Activated CD8-positive, alpha-beta memory T cell treated with anti-CD3 and anti-CD28 coated beads, Interleukin-2, amount 50 U/mL, for 24 hours (primary cell): Measurements from ENCODE around the gene RSF1.
A peak's percentile ranks its signal among the peaks of the same experiment; 100 is the strongest.
"Not testable (repeated sequence)": the region's sequence is repeated elsewhere in the genome, so short reads cannot be mapped to it uniquely, and the experiment has no call there.

ENCODE experiments used
- DNase-seq: peaks from one replicate; pipeline ENCODE4 v3.0.0-alpha.2; 2020; ENCODE audit errors: extremely low read depth

RSF1 gene

GRCh38 chr11:77690649-77691048 lies 129.9 kb downstream of the RSF1 start:
- DNase-seq: no peak

GRCh38 chr11:77687088-77687487 lies 133.4 kb downstream of the RSF1 start:
- no peak for DNase-seq

- no peak for DNase-seq
Observed at GRCh38 chr11:77677138-77677537, 143.4 kb downstream of the RSF1 start.

- DNase-seq: no peak
Observed at GRCh38 chr11:77672264-77672663, 148.3 kb downstream of the RSF1 start.

- no peak for DNase-seq
Observed at GRCh38 chr11:77669848-77670511, 150.5 kb downstream of the RSF1 start.

GRCh38 chr11:77668760-77669159 lies 151.8 kb downstream of the RSF1 start:
- no peak for DNase-seq

GRCh38 chr11:77665240-77665965 lies 155.1 kb downstream of the RSF1 start:
- DNase-seq: no peak

GRCh38 chr11:77661670-77662069 lies 158.9 kb downstream of the RSF1 start:
- DNase-seq: no peak

- no peak for DNase-seq
Observed at GRCh38 chr11:77660947-77661346, 159.6 kb downstream of the RSF1 start.

- DNase-seq: no peak
Observed at GRCh38 chr11:77658213-77659013, 162.1 kb downstream of the RSF1 start.

- DNase-seq: no peak
Observed at GRCh38 chr11:77656362-77656761, 164.2 kb downstream of the RSF1 start.

- DNase-seq: no peak
Observed at GRCh38 chr11:77654770-77655434, 165.6 kb downstream of the RSF1 start.

GRCh38 chr11:77650123-77650522 lies 170.4 kb downstream of the RSF1 start:
- no peak for DNase-seq

GRCh38 chr11:77647654-77648305 lies 172.7 kb downstream of the RSF1 start:
- DNase-seq: no peak

GRCh38 chr11:77644887-77645286 lies 175.6 kb downstream of the RSF1 start:
- DNase-seq: no peak

GRCh38 chr11:77642228-77642627 lies 178.3 kb downstream of the RSF1 start:
- DNase-seq: no peak

- DNase-seq: peak; percentile 68
Observed at GRCh38 chr11:77637345-77638165, 183.0 kb downstream of the RSF1 start, which contains the start of gene CLNS1A. TSS of gene CLNS1A (minus strand) at chr11:77637794. CDS start at chr11:77637714, 80 bp downstream.

- DNase-seq: no peak
Observed at GRCh38 chr11:77636731-77637344, 183.7 kb downstream of the RSF1 start.

- not testable (repeated sequence) for DNase-seq
Observed at GRCh38 chr11:77633926-77634325, 186.6 kb downstream of the RSF1 start.

- DNase-seq: no peak
Observed at GRCh38 chr11:77630157-77630710, 190.3 kb downstream of the RSF1 start.
